Upper lobe of right lung (tissue), 1 donor: ENCODE results near the gene CD2BP2. TPM values are rescaled to one million over a fixed set of nuclear protein-coding genes. Genes with fewer than 3 reads are reported as not detected.
"Not testable (repeated sequence)": the region's sequence is repeated elsewhere in the genome, so short reads cannot be mapped to it uniquely, and the experiment has no call there.

Source experiments
- ATAC-seq: fragments of 200-7000 bp; cut with Tn5 transposase; one replicate; pipeline ENCODE4 v1.9.1; 2020; ENCODE audit warnings: mild to moderate bottlenecking, moderate library complexity
- DNase-seq: peaks from one replicate; pipeline ENCODE4 v3.0.0-alpha.2; 2020
- H3K27ac ChIP-seq: fragments of 200-600 bp; one replicate; pipeline ENCODE4 v1.8.0; 2022
- H3K27me3 ChIP-seq: fragments of 200-600 bp; one replicate; pipeline ENCODE4 v1.8.0; 2022; ENCODE audit warnings: mild to moderate bottlenecking
- H3K36me3 ChIP-seq: fragments of 200-600 bp; one replicate; pipeline ENCODE4 v1.8.0; 2022
- H3K4me1 ChIP-seq: fragments of 200-600 bp; one replicate; pipeline ENCODE4 v1.8.0; 2022
- H3K4me3 ChIP-seq: fragments of 200-600 bp; one replicate; pipeline ENCODE4 v1.8.0; 2022; ENCODE audit warnings: mild to moderate bottlenecking
- H3K9me3 ChIP-seq: fragments of 200-600 bp; one replicate; pipeline ENCODE4 v1.8.0; 2022
- CTCF ChIP-seq: fragments of 200-600 bp; IDR thresholded peaks from one replicate; pipeline ENCODE4 v1.8.0; 2022; ENCODE audit warnings: antibody characterized with exemption
- intact Hi-C: fragments of 100-400 bp; cut with DNase I; formaldehyde crosslinking; loops from one replicate; pipeline ENCODE4 v1.11.0; 2022
- total RNA-seq: library from RNA; stranded (reverse); fragmentation: NEBNext Ultra II Directional; extraction: Animal tissue kit (Norgen Biotek cat#: 25700); gene quantifications from one replicate; pipeline ENCODE4 v1.2.1, GENCODE V29; 2021
- donor health status: DM: no; HTN: yes; CAD: no; lungs with severe emphysema.

Gene CD2BP2
- total RNA-seq, 1 donor from 2014 or later, result 51.5 TPM

- ATAC-seq, result peak; percentile 2
These were observed 19.3 kb downstream of the CD2BP2 start for GRCh38 chr16:30335598-30336474.

DNA sequence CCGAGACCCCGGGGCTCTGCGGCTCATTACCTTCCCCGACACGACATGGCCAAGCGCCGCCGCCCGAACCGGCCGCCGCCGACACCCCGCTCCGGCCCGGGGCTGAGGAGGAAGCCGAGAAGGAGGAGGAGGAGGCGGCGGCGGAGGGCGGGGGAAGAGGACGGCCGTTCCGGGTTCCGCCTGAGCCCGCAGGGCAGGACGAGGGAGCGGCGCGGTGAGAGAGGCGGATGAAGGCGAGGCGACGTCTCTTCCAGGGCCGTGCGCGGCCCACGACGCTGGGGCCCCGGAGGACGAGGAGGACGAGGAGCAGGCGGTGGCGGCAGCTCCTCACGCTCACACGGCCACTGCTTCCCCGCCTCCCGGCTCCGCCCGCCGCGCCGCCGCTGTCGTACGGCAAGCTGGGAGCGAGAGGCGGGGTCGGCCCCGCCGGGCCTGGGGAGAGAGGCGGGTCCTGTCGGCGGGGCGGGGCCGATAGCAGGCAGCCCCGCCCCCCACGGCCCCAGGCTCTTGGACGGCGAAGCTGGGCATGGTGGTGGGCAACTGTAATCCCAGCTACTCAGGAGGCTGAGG, 20.0 kb downstream of the CD2BP2 start:
- H3K4me3 ChIP-seq, result peak overlapping the region; percentile 68
- ATAC-seq (peak; percentile 96), DNase-seq (peak; percentile 95)
- H3K9me3 ChIP-seq, H3K36me3 ChIP-seq, intact Hi-C loops, H3K27me3 ChIP-seq, H3K4me1 ChIP-seq: not testable (repeated sequence)
- H3K27ac ChIP-seq, result peak overlapping the region; percentile 92

More at GRCh38 chr16:30335598-30336474, 19.3 kb downstream of the CD2BP2 start:
- Histone ChIP-seq H3K4me3 (peak overlapping the region; percentile 68), H3K4me1 (no peaks in the 10 kb centered on the region), H3K9me3 (no peaks in the 10 kb centered on the region), H3K27ac (peak overlapping the region; percentile 92), H3K36me3 (no peaks in the 10 kb centered on the region), H3K27me3 (no peaks in the 10 kb centered on the region)
- TF ChIP-seq CTCF, result no peak
- intact Hi-C loops, result no loop called here
- DNase-seq, result peak; percentile 66

DNA sequence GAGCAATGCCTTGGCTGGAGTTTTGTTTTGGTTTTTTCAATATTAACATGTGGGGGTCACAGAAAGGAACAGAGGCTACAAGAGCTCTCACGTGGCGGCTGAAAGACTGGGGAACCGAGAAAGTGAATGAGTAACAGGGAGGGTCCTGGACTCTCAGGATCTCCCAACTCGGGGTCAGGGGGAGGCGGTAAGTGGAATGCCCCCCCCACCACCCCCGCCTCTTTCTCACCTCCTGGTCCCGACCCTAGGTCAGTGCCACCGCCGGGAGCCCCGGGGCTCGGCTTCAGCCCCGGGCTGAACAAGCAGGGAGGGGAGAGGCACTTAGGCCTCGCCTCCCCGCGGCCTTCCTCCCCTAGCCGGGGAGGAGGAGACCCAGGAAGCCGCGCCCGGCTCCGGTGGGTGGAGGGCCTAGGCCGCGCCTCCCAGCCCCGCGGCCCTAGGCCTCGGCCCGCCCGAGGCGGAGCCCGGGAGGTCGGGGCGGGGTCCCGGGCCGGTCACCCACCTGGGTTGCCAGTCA, 20.6 kb downstream of the CD2BP2 start:
- intact Hi-C loops, H3K27me3 ChIP-seq, H3K36me3 ChIP-seq, H3K4me1 ChIP-seq, H3K9me3 ChIP-seq: not testable (repeated sequence)
- ATAC-seq, result peak; percentile 97
- DNase-seq, result peak; percentile 94
- peak overlapping the region; percentile 68 for H3K4me3 ChIP-seq
- H3K27ac ChIP-seq, result peak overlapping the region; percentile 92

- ATAC-seq, result peak; percentile 79
- H3K27ac ChIP-seq, H3K4me3 ChIP-seq, H3K4me1 ChIP-seq, H3K9me3 ChIP-seq, intact Hi-C loops, H3K27me3 ChIP-seq, H3K36me3 ChIP-seq, DNase-seq: not testable (repeated sequence)
These were observed 30.9 kb downstream of the CD2BP2 start for GRCh38 chr16:30324220-30324619.

DNA sequence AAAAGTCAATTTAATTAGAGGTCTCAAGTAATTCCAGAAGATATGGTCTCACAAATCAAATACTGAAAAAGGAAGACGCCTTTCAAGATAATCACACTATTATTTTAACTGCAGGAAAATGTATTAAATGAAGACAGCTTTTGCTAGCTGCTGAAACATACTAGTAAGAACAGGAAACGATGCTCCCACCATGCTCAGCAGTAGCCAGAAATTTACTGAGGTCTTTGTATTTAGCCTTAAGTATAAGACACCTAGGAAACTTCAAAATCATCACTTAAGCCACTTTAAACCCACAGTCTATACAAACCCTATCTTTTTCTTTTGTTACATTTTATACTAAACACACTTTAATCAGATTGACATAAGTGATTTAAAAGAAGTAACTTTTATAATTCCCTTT, 36.5 kb downstream of the CD2BP2 start:
- H3K4me1 ChIP-seq, H3K4me3 ChIP-seq, H3K27me3 ChIP-seq, H3K9me3 ChIP-seq, DNase-seq, H3K36me3 ChIP-seq, intact Hi-C loops, H3K27ac ChIP-seq, ATAC-seq: not testable (repeated sequence)

- not testable (repeated sequence) for ATAC-seq
These were observed 44.2 kb downstream of the CD2BP2 start for GRCh38 chr16:30310937-30311336.

GRCh38 chr16:30309255-30309654, 45.9 kb downstream of the CD2BP2 start:
- intact Hi-C loops, H3K27ac ChIP-seq, H3K36me3 ChIP-seq, H3K4me1 ChIP-seq, H3K4me3 ChIP-seq, DNase-seq, H3K27me3 ChIP-seq, H3K9me3 ChIP-seq, ATAC-seq: not testable (repeated sequence)

More at GRCh38 chr16:30310937-30311336, 44.2 kb downstream of the CD2BP2 start:
- H3K27ac ChIP-seq, DNase-seq, H3K4me3 ChIP-seq, H3K27me3 ChIP-seq, H3K4me1 ChIP-seq, H3K9me3 ChIP-seq, H3K36me3 ChIP-seq, intact Hi-C loops: not testable (repeated sequence)

Other genes starting within 250 kb of the CD2BP2 start
- 11.5 TPM for gene GDPD3, start 241.8 kb downstream of the CD2BP2 start, total RNA-seq
- 93.7 TPM for gene MAPK3, start 232.1 kb downstream of the CD2BP2 start, total RNA-seq
- 70.0 TPM for gene CORO1A, start 171.7 kb downstream of the CD2BP2 start, total RNA-seq
- gene BOLA2B, start 161.6 kb downstream of the CD2BP2 start, total RNA-seq, result 59.3 TPM
- 49.4 TPM for gene SLX1A, start 161.4 kb downstream of the CD2BP2 start, total RNA-seq
- 10.6 TPM for gene SULT1A3, start 156.1 kb downstream of the CD2BP2 start, total RNA-seq
- gene NPIPB13, start 106.8 kb downstream of the CD2BP2 start, total RNA-seq, result 19.9 TPM
- gene TBC1D10B, start 15.2 kb upstream of the CD2BP2 start, total RNA-seq, result 36.0 TPM
- not detected for gene MYL11, start 19.5 kb upstream of the CD2BP2 start, total RNA-seq
- gene SEPTIN1, start 27.3 kb upstream of the CD2BP2 start, total RNA-seq, result 8.6 TPM
- 6.1 TPM for gene ZNF48, start 40.1 kb upstream of the CD2BP2 start, total RNA-seq
- 4.5 TPM for gene ZNF771, start 52.3 kb upstream of the CD2BP2 start, total RNA-seq
- gene DCTPP1, start 74.7 kb upstream of the CD2BP2 start, total RNA-seq, result 17.9 TPM
- gene SEPHS2, start 90.6 kb upstream of the CD2BP2 start, total RNA-seq, result 54.9 TPM
- 62.8 TPM for gene ITGAL, start 117.4 kb upstream of the CD2BP2 start, total RNA-seq
- 25.8 TPM for gene ZNF768, start 171.3 kb upstream of the CD2BP2 start, total RNA-seq
- 11.5 TPM for gene ZNF747, start 179.6 kb upstream of the CD2BP2 start, total RNA-seq
- 10.6 TPM for gene ZNF764, start 203.1 kb upstream of the CD2BP2 start, total RNA-seq
- 13.1 TPM for gene ZNF688, start 216.4 kb upstream of the CD2BP2 start, total RNA-seq
- 16.3 TPM for gene ZNF785, start 230.4 kb upstream of the CD2BP2 start, total RNA-seq